ENCODE measurements around the gene DNAL4.

DNAL4 gene

DNA sequence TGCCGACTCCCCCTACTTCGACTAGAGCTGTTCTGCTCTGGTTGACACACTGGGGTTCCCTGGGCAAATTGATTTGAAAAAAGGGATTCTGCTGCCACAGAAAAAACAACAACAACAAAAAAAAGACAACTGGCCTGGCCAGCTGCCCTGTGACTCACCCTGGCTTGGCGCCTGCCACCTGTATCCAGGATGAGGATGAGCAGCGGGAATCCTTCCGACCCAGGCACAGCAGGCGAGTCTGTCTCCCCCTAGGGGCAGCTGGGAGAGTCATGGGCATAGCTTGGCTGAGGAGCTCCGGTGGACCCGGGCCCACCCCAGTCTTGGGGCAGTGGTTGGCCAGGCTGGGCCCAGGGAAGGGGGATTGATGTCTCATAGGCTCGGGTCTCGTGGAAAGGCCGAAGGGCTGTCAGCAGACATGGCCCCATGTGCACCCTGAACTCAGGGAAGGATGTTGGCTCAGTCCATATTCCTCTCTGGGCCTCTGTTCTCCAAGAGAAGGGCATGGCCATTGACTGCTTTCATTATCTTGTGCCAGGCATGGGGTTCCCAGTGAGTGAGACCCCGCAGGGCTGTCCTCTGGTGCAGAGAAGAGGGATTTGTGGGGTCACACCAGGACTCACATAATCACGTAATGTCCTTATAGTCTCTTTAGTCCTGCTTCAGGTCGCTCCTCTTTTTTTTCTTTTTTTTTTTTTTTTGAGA, 27.7 kb downstream of the DNAL4 start:
- H3K27ac ChIP-seq = no peak overlapping the region
- TF ChIP-seq CTCF (conservative IDR thresholded peaks at IDR 0.05) = peak; percentile 85

DNA sequence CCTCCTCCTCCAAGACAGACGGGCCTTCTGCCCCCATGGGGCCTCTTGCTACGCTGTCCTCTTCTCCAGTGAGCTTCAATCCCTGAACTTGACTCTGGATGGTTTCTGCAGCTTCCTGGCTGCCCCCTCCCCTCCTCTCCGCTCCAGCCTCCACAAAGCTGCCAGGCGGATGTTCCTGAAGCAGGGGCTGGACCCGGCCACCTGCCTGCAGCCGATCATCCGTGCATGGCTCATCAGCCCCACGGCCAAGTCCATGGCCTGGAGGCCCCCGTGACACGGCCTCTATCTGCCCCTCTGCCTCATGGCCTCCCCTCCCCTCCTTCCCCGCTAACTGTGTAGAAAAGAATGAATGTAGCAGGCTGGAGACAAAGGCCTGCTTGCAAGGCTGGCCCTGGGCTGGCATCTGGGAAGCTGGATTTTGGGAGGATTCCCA, 31.4 kb downstream of the DNAL4 start:
- no peak for TF ChIP-seq CTCF (conservative IDR thresholded peaks at IDR 0.05)
- H3K27ac ChIP-seq = no peak overlapping the region

GRCh38 chr22:38761202-38762162, 32.5 kb downstream of the DNAL4 start:
- no peak for TF ChIP-seq CTCF (conservative IDR thresholded peaks at IDR 0.05)

GRCh38 chr22:38760477-38761201, 33.3 kb downstream of the DNAL4 start:
- no peak overlapping the region for H3K27ac ChIP-seq
- TF ChIP-seq CTCF (conservative IDR thresholded peaks at IDR 0.05) = no peak

More at GRCh38 chr22:38761202-38762162, 32.5 kb downstream of the DNAL4 start:
- no peak overlapping the region for H3K27ac ChIP-seq

GRCh38 chr22:38759005-38759404, 34.9 kb downstream of the DNAL4 start:
- TF ChIP-seq CTCF (conservative IDR thresholded peaks at IDR 0.05) = no peak

GRCh38 chr22:38758276-38758945, 35.5 kb downstream of the DNAL4 start:
- H3K27ac ChIP-seq = no peak overlapping the region
- TF ChIP-seq CTCF (conservative IDR thresholded peaks at IDR 0.05) = no peak

More at GRCh38 chr22:38759005-38759404, 34.9 kb downstream of the DNAL4 start:
- H3K27ac ChIP-seq = no peak overlapping the region

All from VCaP (cell line).